Measurements from ENCODE around the gene MPPE1. TPM values are rescaled to one million over a fixed set of nuclear protein-coding genes. Genes with fewer than 3 reads are reported as not detected.

The MPPE1 gene
- total RNA-seq, 1 donor from 2014 or later = 67.0 TPM

DNA sequence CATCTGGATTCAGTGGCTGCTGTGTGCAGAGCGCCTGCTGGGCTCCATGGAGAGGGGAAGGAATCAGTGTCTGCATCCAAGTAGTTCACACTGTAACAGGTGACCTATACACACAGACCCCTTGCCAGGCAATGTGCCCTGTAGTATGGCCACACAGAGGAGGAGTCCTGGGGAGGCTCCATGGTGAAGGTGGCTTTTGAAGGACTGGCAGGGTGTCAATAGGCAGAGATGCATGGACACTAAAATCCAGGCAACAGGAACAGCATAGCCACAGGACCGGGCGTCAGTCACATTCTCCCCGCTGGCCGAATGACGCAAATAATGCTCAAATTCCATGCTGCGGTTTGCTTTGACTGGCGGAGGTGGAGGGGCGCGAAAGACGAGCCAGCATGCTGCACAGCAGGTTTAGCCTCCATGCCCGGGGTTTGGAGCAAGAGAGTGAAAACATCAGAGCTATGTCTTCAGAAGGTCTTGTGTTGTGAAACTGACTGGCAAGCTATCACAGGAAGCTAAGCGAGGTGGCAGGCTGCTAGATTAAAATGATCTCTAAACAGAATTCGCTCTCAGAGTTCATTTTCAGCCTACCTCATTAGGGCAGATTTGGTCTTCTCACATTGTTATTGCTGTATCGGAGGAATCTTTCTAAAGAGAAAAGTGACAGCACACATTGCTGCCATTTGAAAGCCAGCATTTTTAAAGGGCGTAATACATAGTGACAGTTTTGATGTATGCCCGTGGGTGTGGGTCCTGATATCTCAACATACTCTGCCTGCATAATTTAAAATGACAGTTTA, 58.1 kb downstream of the MPPE1 start:
- DNase-seq (peak; percentile 80), ATAC-seq (peak; percentile 64)
- Histone ChIP-seq H3K9me3 (no peaks in the 10 kb centered on the region), H3K27me3 (no peaks in the 10 kb centered on the region), H3K4me3 (peak overlapping the region; percentile 72), H3K36me3 (peaks cover under 1% of the 10 kb centered on the region), H3K27ac (peak overlapping the region; percentile 94), H3K4me1 (peaks cover 24% of the 10 kb centered on the region)
- TF ChIP-seq, protein P1, sequence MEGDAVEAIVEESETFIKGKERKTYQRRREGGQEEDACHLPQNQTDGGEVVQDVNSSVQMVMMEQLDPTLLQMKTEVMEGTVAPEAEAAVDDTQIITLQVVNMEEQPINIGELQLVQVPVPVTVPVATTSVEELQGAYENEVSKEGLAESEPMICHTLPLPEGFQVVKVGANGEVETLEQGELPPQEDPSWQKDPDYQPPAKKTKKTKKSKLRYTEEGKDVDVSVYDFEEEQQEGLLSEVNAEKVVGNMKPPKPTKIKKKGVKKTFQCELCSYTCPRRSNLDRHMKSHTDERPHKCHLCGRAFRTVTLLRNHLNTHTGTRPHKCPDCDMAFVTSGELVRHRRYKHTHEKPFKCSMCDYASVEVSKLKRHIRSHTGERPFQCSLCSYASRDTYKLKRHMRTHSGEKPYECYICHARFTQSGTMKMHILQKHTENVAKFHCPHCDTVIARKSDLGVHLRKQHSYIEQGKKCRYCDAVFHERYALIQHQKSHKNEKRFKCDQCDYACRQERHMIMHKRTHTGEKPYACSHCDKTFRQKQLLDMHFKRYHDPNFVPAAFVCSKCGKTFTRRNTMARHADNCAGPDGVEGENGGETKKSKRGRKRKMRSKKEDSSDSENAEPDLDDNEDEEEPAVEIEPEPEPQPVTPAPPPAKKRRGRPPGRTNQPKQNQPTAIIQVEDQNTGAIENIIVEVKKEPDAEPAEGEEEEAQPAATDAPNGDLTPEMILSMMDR (IDR thresholded peaks at IDR 0.05) = no peak
- intact Hi-C loops (cut with DNase I) = no loop called here

- no peak for ATAC-seq
- peaks cover 21% of the 10 kb centered on the region for H3K4me1 ChIP-seq
- no peaks in the 10 kb centered on the region for H3K9me3 ChIP-seq
- H3K4me3 ChIP-seq = no peak overlapping the region
- H3K27ac ChIP-seq = peak overlapping the region; percentile 94
- no peaks in the 10 kb centered on the region for H3K27me3 ChIP-seq
- DNase-seq = no peak
- intact Hi-C loops (cut with DNase I) = no loop called here
- TF ChIP-seq, protein P1 (IDR thresholded peaks at IDR 0.05) = no peak
- H3K36me3 ChIP-seq = no peaks in the 10 kb centered on the region
Observed at GRCh38 chr18:11849279-11849678, 58.8 kb downstream of the MPPE1 start.

GRCh38 chr18:11847811-11848210, 60.3 kb downstream of the MPPE1 start:
- no peaks in the 10 kb centered on the region for H3K36me3 ChIP-seq
- ATAC-seq (no peak), DNase-seq (no peak)
- TF ChIP-seq, protein P1 (IDR thresholded peaks at IDR 0.05) = no peak
- H3K4me3 ChIP-seq = no peak overlapping the region
- no peak overlapping the region for H3K27ac ChIP-seq
- H3K27me3 ChIP-seq = no peaks in the 10 kb centered on the region
- H3K4me1 ChIP-seq = peaks cover 8% of the 10 kb centered on the region
- intact Hi-C loops (cut with DNase I) = no loop called here
- H3K9me3 ChIP-seq = no peaks in the 10 kb centered on the region

GRCh38 chr18:11845654-11846053, 62.5 kb downstream of the MPPE1 start:
- Histone ChIP-seq H3K4me1 (no peaks in the 10 kb centered on the region), H3K27ac (no peak overlapping the region), H3K9me3 (no peaks in the 10 kb centered on the region), H3K36me3 (no peaks in the 10 kb centered on the region), H3K4me3 (no peak overlapping the region), H3K27me3 (no peaks in the 10 kb centered on the region)
- intact Hi-C loops (cut with DNase I) = no loop called here
- TF ChIP-seq, protein P1 (IDR thresholded peaks at IDR 0.05) = no peak
- DNase-seq = no peak
- ATAC-seq = no peak

DNA sequence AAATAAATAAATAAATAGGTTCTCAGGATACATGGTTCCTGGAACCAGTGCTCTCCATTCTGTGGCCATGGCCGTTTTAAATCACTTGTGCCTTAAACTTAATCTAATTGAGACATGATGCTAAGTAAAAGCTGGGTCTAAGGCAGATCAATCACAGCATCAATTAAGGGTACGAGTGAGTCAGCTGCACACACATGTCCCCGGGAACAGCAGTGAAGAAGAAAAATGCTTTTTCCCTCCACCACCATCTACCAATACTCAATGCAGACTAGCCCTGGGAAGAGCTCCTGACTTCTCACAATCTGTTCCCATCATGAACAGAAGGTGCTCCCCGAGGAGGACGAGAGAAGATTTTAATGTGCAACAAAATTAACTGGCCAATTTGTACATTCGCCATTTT, 63.7 kb downstream of the MPPE1 start:
- no peaks in the 10 kb centered on the region for H3K36me3 ChIP-seq
- no peaks in the 10 kb centered on the region for H3K9me3 ChIP-seq
- H3K4me1 ChIP-seq = no peaks in the 10 kb centered on the region
- intact Hi-C loops (cut with DNase I) = no loop called here
- TF ChIP-seq, protein P1 (IDR thresholded peaks at IDR 0.05) = no peak
- H3K4me3 ChIP-seq = no peak overlapping the region
- DNase-seq (no peak), ATAC-seq (no peak)
- H3K27ac ChIP-seq = no peak overlapping the region
- no peaks in the 10 kb centered on the region for H3K27me3 ChIP-seq

Measured in upper lobe of right lung (tissue), 1 donor.